ENCODE measurements around the gene ZNF423. TPM values are rescaled to one million over a fixed set of nuclear protein-coding genes. Genes with fewer than 3 reads are reported as not detected.

The ZNF423 gene
- total and polyA plus RNA-seq, 7 donors, result 0.69 to 19.7 (median 3.6) TPM

GRCh38 chr16:49862694-49863093 is 6.8 kb upstream of the ZNF423 start:
- Histone ChIP-seq H3K4me1 (peaks cover 0 to 18% (median 15%) of the 10 kb centered on the region in 4 donors), H3K4me3 (no peak overlapping the region), H3K27ac (no peak overlapping the region), H3K9me3 (no peaks in the 10 kb centered on the region), H3K27me3 (peaks cover 0 to 13% (median 8%) of the 10 kb centered on the region in 3 donors), H3K36me3 (no peaks in the 10 kb centered on the region)
- WGBS, 2 donors, result 78 to 80% methylated on average over 4 of the region's 4 CpGs
- no peak for DNase-seq
- intact Hi-C loops (cut with DNase I), result no loop called here
- TF ChIP-seq POLR2A (IDR thresholded peaks at IDR 0.05) (no peak), EP300 (IDR thresholded peaks at IDR 0.05) (no peak), CTCF (IDR thresholded peaks at IDR 0.05) (no peak), POLR2AphosphoS5 (IDR thresholded peaks at IDR 0.05) (no peak)

GRCh38 chr16:49861299-49861698 is 5.4 kb upstream of the ZNF423 start:
- H3K36me3 ChIP-seq, result no peaks in the 10 kb centered on the region
- H3K27ac ChIP-seq, result no peak overlapping the region
- no peak for DNase-seq
- H3K4me1 ChIP-seq, result peaks cover 0 to 22% (median 20%) of the 10 kb centered on the region in 4 donors
- H3K9me3 ChIP-seq, result no peaks in the 10 kb centered on the region
- intact Hi-C loops (cut with DNase I), result no loop called here
- H3K4me3 ChIP-seq, result no peak overlapping the region
- H3K27me3 ChIP-seq, result peaks cover 0 to 15% (median 8%) of the 10 kb centered on the region in 3 donors
- TF ChIP-seq POLR2AphosphoS5 (IDR thresholded peaks at IDR 0.05), result no peak
- TF ChIP-seq CTCF (IDR thresholded peaks at IDR 0.05), result no peak
- no peak for TF ChIP-seq EP300 (IDR thresholded peaks at IDR 0.05)
- TF ChIP-seq POLR2A (IDR thresholded peaks at IDR 0.05), result no peak
- WGBS, 2 donors, result 95 to 96% methylated on average over 6 of the region's 6 CpGs

- Histone ChIP-seq H3K27me3 (peaks cover 0 to 15% (median 8%) of the 10 kb centered on the region in 3 donors), H3K36me3 (no peaks in the 10 kb centered on the region), H3K9me3 (no peaks in the 10 kb centered on the region), H3K4me1 (peaks cover 0 to 24% (median 22%) of the 10 kb centered on the region in 4 donors), H3K4me3 (no peak overlapping the region), H3K27ac (no peak overlapping the region)
- no peak for DNase-seq
- intact Hi-C loops (cut with DNase I), result no loop called here
- no peak for TF ChIP-seq POLR2A (IDR thresholded peaks at IDR 0.05)
- TF ChIP-seq CTCF (IDR thresholded peaks at IDR 0.05), result no peak
- TF ChIP-seq POLR2AphosphoS5 (IDR thresholded peaks at IDR 0.05), result no peak
- no peak for TF ChIP-seq EP300 (IDR thresholded peaks at IDR 0.05)
- WGBS, 2 donors, result 46 to 61% methylated on average over 2 of the region's 2 CpGs
Measured at GRCh38 chr16:49860593-49860992, 4.7 kb upstream of the ZNF423 start.

- Histone ChIP-seq H3K9me3 (no peaks in the 10 kb centered on the region), H3K27me3 (peaks cover 0 to 15% (median 8%) of the 10 kb centered on the region in 3 donors), H3K4me1 (peaks cover 0 to 29% (median 28%) of the 10 kb centered on the region in 4 donors), H3K27ac (peak overlapping the region; percentile 89 to 96 (median 92)), H3K4me3 (peak overlapping the region; percentile 32 to 84 (median 82)), H3K36me3 (no peaks in the 10 kb centered on the region)
- intact Hi-C loops (cut with DNase I), result loop anchor here (5.0 kb wide), 3 partner anchors 107 to 367 kb away; no protein-coding TSS in a partner anchor
- TF ChIP-seq POLR2AphosphoS5 (IDR thresholded peaks at IDR 0.05), result peak in 2 of 4 donors; percentile 45 to 71
- TF ChIP-seq EP300 (IDR thresholded peaks at IDR 0.05), result no peak
- peak; percentile 83 for DNase-seq
- WGBS, 2 donors, result 6 to 7% methylated on average over 30 of the region's 30 CpGs
Measured at GRCh38 chr16:49859125-49859811, 3.4 kb upstream of the ZNF423 start.
